ENCODE measurements around the gene DET1. TPM values are rescaled to one million over a fixed set of nuclear protein-coding genes. Genes with fewer than 3 reads are reported as not detected.

DET1 gene
- total RNA-seq, 1 experiment from 2014 or later: 6.6 TPM

GRCh38 chr15:88537591-88538317, 8.7 kb downstream of the DET1 start:
- Histone ChIP-seq H3K79me1 (ENCODE audit: insufficient read depth, low read depth, low read length, poor library complexity, severe bottlenecking) (no peaks in the 10 kb centered on the region), H3K27me3 (ENCODE audit: insufficient read depth, low read length) (no peaks in the 10 kb centered on the region), H2BK15ac (ENCODE audit: low read depth, low read length) (no peak overlapping the region), H3K4me1 (ENCODE audit: insufficient read depth, low read length) (no peaks in the 10 kb centered on the region; the same call in 1 of the 2 replicates), H4K8ac (replicated peaks; ENCODE audit: insufficient read length, low read depth, low read length) (no peak overlapping the region), H3K18ac (ENCODE audit: insufficient read length, low read depth, low read length) (no peak overlapping the region), H2AFZ (ENCODE audit: low read length) (no peak overlapping the region), H3K9ac (ENCODE audit: extremely low read depth, insufficient read length, low read length) (no peak overlapping the region), H2BK20ac (ENCODE audit: low read depth, low read length, poor library complexity, severe bottlenecking) (no peak overlapping the region), H3K23me2 (ENCODE audit: insufficient read length, low read depth, low read length, poor library complexity, severe bottlenecking) (no peaks in the 10 kb centered on the region), H3K56ac (ENCODE audit: insufficient read length, low read depth, low read length) (no peak overlapping the region), H4K5ac (ENCODE audit: insufficient read length, low read depth, low read length) (no peak overlapping the region), H3K79me2 (ENCODE audit: insufficient read depth, low read length) (no peaks in the 10 kb centered on the region), H2BK5ac (ENCODE audit: insufficient read length, low read length) (no peak overlapping the region), H3K27ac (ENCODE audit: insufficient read length, low read depth, low read length) (no peak overlapping the region), H4K91ac (ENCODE audit: insufficient read length, low read depth, low read length) (no peak overlapping the region), H2BK12ac (ENCODE audit: insufficient read length, low read depth, low read length) (no peak overlapping the region), H3K23ac (ENCODE audit: insufficient read length, low read depth, low read length) (no peak overlapping the region), H4K20me1 (ENCODE audit: control insufficient read depth, insufficient read depth, insufficient read length) (no peaks in the 10 kb centered on the region), H3T11ph (ENCODE audit: low read length) (no peak overlapping the region), H3K4me2 (ENCODE audit: insufficient read depth, insufficient read length, low read length) (no peak overlapping the region), H3K14ac (ENCODE audit: insufficient read depth, low read length) (no peak overlapping the region), H2BK120ac (ENCODE audit: low read depth, low read length, poor library complexity, severe bottlenecking) (no peak overlapping the region), H3K4ac (ENCODE audit: low read depth, low read length) (no peak overlapping the region), H2AK5ac (ENCODE audit: insufficient read length, low read length) (no peak overlapping the region), H3K9me3 (ENCODE audit: control insufficient read depth, low read depth, low read length) (no peaks in the 10 kb centered on the region)
- H3K27ac Mint-ChIP-seq: peak overlapping the region in 1 of 3 experiments; percentile 6; a peak in 1 of 7 replicates
- no peaks in the 10 kb centered on the region for H3K27me3 Mint-ChIP-seq (ENCODE audit: low read depth)
- H3K4me1 Mint-ChIP-seq: peaks cover 36 to 43% of the 10 kb centered on the region in 2 experiments
- no peak overlapping the region for H3K4me3 Mint-ChIP-seq
- H3K9me3 Mint-ChIP-seq: peaks cover 0 to 3% of the 10 kb centered on the region in 2 experiments; a peak in 2 of 5 replicates
- WGBS (ENCODE audit: extremely low coverage, insufficient read length, low lambda C conversion rate): no CpG with 5 or more reads among the region's 7 CpGs
- TF ChIP-seq CTCF (conservative IDR thresholded peaks at IDR 0.05): no peak
- H3K36me3 Mint-ChIP-seq (ENCODE audit: insufficient read depth in 1 of 3, low read depth in 3 of 3): peaks cover 0 to 19% (median 3%) of the 10 kb centered on the region in 3 experiments; a peak in 3 of 7 replicates
- no peak for DNase-seq

Data from H9 (cell line).